IPS DF 6.9 (cell line): ENCODE results near the gene ADAMTSL1.

Experiments used
- DNase-seq: peaks from one replicate; pipeline ENCODE4 v3.0.0-alpha.2; 2013; ENCODE audit warnings: low read depth, low spot score
- H3K27ac ChIP-seq: one replicate; pipeline ENCODE4 v1.5.1; 2013; ENCODE audit warnings: low read length, control low read depth
- H3K27me3 ChIP-seq: 2 replicates; pipeline ENCODE4 v1.6.1; 2013; ENCODE audit warnings: mild to moderate bottlenecking, low read length; ENCODE audit not compliant: control insufficient read depth, insufficient read depth
- H3K36me3 ChIP-seq: 2 replicates; pipeline ENCODE4 v1.6.1; 2013; ENCODE audit warnings: low read length; ENCODE audit not compliant: control insufficient read depth, insufficient read depth
- H3K4me1 ChIP-seq: 2 replicates; pipeline ENCODE4 v1.6.1; 2013; ENCODE audit warnings: low read length; ENCODE audit not compliant: control insufficient read depth, insufficient read depth
- H3K4me3 ChIP-seq: 2 replicates; pipeline ENCODE4 v1.5.1; 2013; ENCODE audit warnings: mild to moderate bottlenecking, low read length
- H3K9me3 ChIP-seq: 2 replicates; pipeline ENCODE4 v1.6.1; 2013; ENCODE audit warnings: low read length, inconsistent platforms; ENCODE audit not compliant: control insufficient read depth, insufficient read depth
- WGBS: extraction: QIAGEN DNeasy Blood & Tissue Kit; methylation state at CpG from one replicate; pipeline ENCODE4 v1.1.7; 2013; ENCODE audit warnings: mixed read lengths, missing lambda C conversion rate; ENCODE audit not compliant: insufficient read length, insufficient coverage; 5-methylcytosine and 5-hydroxymethylcytosine counted together

ADAMTSL1 gene

DNA sequence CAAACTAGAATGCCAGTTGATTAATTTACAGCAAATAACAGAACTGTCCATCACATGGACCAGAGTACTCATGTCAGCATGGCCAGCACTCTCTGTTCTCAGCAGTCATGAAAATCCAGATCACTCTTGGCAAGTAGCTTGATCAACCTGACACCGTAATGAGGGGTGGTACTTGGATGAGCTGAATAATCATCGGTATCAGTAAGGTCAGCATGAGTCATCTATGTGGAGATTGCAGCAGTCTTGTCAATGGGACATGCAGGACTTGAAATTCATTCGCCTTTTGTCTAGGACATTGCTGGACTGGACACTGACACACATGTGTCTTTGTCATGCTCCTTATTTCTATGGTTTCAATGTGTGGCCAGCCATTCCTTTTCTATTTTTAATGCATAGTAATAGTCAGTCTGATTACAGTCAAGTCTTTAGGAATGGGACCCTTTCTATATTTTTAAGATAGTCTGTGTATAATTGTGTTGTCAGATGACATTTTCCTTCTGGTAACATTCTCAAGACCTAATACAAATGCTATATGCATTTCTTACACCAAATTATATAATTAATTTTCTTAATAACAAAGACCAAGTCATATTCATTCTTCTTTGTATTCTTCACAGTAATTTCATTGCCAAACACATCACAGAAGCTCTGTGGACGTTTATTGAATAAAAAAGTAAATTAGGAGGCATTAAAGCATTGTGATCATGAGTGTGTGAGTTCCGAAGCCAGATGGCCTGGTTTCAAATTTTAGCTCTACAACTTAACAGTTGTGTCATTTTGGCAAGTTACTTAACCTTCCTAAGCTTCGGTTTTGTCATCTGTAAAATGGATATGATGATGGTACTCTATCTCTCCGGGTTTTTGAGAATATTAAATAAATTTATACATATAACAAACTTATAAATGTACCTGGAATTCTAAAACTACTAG, 57.4 kb downstream of the ADAMTSL1 start:
- Histone ChIP-seq H3K36me3 (no peaks in the 10 kb centered on the region), H3K4me1 (no peaks in the 10 kb centered on the region), H3K4me3 (no peak overlapping the region), H3K9me3 (no peaks in the 10 kb centered on the region), H3K27ac (no peak overlapping the region), H3K27me3 (no peaks in the 10 kb centered on the region)
- DNase-seq = no peak
- WGBS = no CpG with 5 or more reads among the region's 7 CpGs

DNA sequence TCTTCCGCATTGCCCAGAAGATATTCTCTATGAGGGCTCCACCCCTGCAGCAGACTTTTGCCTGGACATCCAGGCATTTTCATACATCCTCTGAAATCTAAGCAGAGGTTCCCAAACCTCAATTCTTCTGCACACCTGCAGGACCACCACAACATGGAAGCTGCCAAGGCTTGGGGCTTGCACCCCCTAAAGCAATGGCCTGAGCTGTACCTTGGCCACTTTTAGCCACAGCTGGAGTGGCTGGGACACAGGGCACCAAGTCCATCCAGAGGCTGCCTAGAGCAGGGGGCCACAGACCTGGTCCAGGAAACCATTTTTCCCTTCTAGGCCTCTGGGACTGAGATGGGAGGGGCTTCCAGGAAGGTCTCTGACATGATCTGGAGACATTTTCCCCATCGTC, 60.7 kb downstream of the ADAMTSL1 start:
- no peaks in the 10 kb centered on the region for H3K27me3 ChIP-seq
- H3K4me1 ChIP-seq = no peaks in the 10 kb centered on the region
- WGBS = no CpG with 5 or more reads among the region's 2 CpGs
- H3K4me3 ChIP-seq = no peak overlapping the region
- H3K27ac ChIP-seq = no peak overlapping the region
- no peak for DNase-seq
- no peaks in the 10 kb centered on the region for H3K9me3 ChIP-seq
- no peaks in the 10 kb centered on the region for H3K36me3 ChIP-seq

DNA sequence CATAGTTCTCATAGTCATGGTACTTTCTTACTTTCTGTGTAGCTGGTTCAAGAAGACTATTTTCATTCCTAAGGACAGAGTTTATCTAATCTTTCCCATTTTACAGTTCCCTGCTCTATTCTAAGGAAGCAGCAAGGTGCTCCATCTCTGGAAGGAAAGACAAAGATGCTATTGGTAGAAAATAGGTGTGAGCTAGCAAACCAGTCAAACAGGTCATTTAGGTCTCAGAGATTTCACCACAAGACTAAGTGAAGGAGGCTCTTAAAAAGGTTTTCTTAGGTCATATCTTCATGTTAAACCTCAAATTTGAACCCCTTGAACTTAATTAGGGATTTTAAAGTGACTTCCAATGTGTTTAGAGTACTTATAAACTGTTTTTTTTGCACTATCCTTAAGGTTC, 62.6 kb downstream of the ADAMTSL1 start:
- Histone ChIP-seq H3K4me3 (no peak overlapping the region), H3K27me3 (no peaks in the 10 kb centered on the region), H3K4me1 (no peaks in the 10 kb centered on the region), H3K27ac (no peak overlapping the region), H3K9me3 (no peaks in the 10 kb centered on the region), H3K36me3 (no peaks in the 10 kb centered on the region)
- no peak for DNase-seq

DNA sequence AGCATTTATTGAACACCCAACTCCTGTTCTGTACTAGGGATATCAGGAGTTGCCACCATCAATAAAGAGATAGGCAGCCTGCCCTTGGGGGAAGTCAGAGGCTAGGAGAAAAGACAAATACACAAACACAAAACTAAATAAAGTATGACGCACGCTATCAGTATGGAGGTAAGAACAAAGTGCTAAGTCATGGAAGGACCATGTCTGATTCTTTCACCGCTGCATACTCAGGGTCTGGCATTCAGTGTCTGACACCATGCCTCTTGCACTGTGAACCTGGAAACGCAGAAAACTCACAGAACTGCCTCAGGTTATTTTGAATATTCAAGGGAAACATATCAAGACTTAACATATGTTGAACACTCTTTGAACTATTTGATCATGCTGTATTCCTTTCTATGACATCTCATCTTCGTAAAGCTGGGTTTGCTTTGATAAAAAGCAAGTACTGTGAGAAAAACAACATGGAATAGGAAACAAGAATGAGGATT, 65.3 kb downstream of the ADAMTSL1 start:
- no peaks in the 10 kb centered on the region for H3K36me3 ChIP-seq
- no CpG with 5 or more reads among the region's 5 CpGs for WGBS
- H3K4me1 ChIP-seq = no peaks in the 10 kb centered on the region
- H3K27me3 ChIP-seq = no peaks in the 10 kb centered on the region
- H3K4me3 ChIP-seq = no peak overlapping the region
- no peaks in the 10 kb centered on the region for H3K9me3 ChIP-seq
- no peak for DNase-seq
- no peak overlapping the region for H3K27ac ChIP-seq

DNA sequence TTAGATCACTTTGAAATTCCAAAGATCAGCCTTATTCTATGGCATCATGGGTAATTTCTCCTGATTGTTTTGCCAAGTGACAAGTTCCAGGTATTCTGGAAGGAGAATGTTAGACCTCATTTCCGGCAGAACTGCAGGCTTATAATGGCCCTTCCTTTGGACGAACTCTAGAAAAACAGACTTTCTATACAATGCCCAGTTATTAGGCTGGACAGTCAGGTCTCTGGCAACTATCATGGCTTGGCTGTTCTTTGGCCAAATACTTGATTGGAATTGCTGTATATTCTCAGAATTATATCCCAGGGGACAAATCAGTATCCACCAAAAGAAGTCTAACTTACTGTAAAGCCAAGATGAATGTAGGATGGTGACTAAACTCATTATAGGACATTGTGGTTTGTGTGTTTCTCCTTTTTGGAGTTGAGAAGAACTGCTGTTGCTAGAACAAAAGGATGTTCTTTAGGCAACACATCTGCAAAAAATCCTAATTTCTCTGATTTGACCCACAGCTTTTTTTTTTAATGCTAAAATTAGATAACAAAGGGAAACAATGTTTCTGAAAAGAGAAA, 69.0 kb downstream of the ADAMTSL1 start:
- H3K4me1 ChIP-seq = no peaks in the 10 kb centered on the region

DNA sequence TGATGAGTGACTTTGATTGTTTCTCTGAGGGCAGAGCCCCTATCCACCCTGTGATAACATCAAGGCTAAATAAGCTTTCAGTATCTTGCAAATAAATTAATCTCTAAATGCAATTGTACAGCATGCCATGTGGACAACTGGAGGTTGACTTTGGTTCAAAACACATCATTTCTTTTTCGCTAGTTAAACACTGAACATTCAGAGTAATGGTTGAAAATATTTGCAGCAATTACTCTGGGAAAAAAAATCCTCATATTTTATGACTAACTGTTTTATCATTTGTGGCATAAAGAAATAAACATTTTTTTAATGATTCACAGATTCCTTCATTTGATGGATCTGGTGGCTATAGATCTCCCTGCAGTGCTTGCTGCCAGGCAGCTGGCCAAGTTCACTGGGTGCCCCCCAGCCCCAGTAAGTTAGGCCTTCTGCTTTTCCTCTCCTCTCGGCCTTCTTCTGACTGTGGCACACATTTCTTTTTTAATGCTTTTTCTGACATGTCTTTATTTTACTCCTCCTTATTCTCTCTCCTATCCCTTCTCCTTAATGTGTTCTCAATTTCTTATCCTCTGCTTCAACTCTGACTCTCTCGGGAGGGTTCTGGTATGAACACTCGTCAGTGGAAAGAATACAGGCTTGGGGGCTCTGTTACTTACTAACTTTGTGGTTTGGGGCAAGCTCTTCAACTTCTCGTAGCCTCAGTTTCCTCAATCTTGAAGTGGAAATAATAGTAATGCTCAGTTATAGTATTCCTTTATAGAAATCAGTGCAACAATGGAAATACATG, 69.6 kb downstream of the ADAMTSL1 start:
- H3K4me1 ChIP-seq = no peaks in the 10 kb centered on the region
- no peak overlapping the region for H3K27ac ChIP-seq
- H3K36me3 ChIP-seq = no peaks in the 10 kb centered on the region
- no peak overlapping the region for H3K4me3 ChIP-seq
- no CpG with 5 or more reads among the region's 5 CpGs for WGBS
- no peaks in the 10 kb centered on the region for H3K9me3 ChIP-seq
- no peak for DNase-seq
- no peaks in the 10 kb centered on the region for H3K27me3 ChIP-seq

More for the DNA sequence above, 69.0 kb downstream of the ADAMTSL1 start:
- Histone ChIP-seq H3K4me3 (no peak overlapping the region), H3K36me3 (no peaks in the 10 kb centered on the region), H3K27ac (no peak overlapping the region), H3K27me3 (no peaks in the 10 kb centered on the region), H3K9me3 (no peaks in the 10 kb centered on the region)
- no peak for DNase-seq
- no CpG with 5 or more reads among the region's 2 CpGs for WGBS

DNA sequence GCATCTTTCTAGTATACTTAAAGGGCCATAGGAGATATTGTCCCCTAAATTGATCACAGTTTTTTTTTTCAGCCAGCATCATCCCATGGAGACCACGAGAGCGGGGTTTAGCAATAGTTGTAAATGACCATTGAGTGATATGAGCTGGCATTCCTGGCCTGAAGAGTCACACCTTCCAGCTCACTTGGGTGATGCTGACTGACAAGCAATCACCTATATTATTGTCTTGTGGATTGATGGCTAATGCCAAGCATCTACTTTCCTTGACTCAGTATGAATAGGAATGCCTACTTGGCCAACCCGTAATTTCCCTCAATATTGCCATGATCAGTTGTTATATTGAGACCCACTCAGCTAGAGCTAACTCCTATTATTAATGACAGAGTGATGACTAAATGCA, 70.5 kb downstream of the ADAMTSL1 start:
- Histone ChIP-seq H3K4me1 (no peaks in the 10 kb centered on the region), H3K27ac (no peak overlapping the region), H3K4me3 (no peak overlapping the region), H3K9me3 (no peaks in the 10 kb centered on the region), H3K27me3 (no peaks in the 10 kb centered on the region), H3K36me3 (no peaks in the 10 kb centered on the region)
- WGBS = no CpG with 5 or more reads among the region's 3 CpGs
- DNase-seq = no peak

DNA sequence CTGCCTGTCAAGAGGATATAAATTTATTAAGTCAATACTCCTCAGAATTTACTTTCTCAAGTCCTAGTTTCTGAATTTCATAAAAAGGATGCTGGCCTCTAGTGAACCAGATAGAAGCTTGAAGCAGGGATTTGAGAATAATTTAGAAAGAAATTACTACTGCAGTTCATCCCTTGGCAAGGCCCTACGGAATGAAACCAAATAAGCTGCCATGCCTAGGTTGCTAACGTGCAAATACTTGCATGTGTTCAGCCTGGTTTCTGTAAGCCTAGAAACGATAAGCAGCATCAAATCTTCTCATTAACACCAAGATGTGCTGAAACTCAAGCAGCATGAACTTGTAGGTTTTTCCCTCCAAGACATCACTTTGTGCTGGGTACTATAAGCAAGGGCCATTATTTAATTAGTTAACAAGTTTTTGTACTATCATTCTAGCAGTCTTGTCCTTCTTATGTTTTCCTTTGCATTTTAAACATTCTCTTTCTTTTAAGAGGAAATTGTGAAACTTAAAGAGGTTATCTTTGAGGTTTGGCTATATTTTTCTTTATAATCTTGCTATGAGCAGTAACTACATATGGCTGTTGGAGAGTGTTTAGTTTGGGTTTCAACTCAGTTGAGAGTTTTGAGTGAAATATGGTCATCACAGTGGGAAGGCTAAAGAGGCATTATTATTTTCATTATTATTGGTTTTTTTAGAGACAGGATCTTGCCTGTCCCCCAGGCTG, 71.8 kb downstream of the ADAMTSL1 start:
- DNase-seq = no peak
- Histone ChIP-seq H3K9me3 (no peaks in the 10 kb centered on the region), H3K4me3 (no peak overlapping the region), H3K27ac (no peak overlapping the region), H3K36me3 (no peaks in the 10 kb centered on the region), H3K4me1 (no peaks in the 10 kb centered on the region), H3K27me3 (no peaks in the 10 kb centered on the region)
- no CpG with 5 or more reads among the region's 3 CpGs for WGBS

DNA sequence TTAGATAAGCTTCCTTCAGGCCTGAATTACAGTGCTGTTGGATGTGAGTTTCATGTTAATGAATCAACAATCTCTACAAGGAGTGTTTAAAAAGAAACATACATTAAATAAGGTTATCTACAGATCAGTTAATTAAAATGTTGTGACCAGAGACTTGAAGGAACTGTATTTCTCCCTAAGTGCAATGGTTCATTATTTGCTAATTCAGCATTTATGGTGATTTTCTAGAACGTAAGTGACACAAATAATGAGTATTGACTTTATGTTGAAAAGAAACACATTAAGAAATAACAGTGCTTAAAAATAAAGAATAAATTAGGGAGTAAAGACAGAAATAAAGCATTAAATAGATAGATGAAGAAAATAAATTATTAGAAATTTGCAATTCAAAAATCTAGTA, 74.5 kb downstream of the ADAMTSL1 start:
- Histone ChIP-seq H3K4me1 (no peaks in the 10 kb centered on the region), H3K27ac (no peak overlapping the region), H3K9me3 (no peaks in the 10 kb centered on the region), H3K36me3 (no peaks in the 10 kb centered on the region), H3K27me3 (no peaks in the 10 kb centered on the region), H3K4me3 (no peak overlapping the region)
- no peak for DNase-seq
- no CpG with 5 or more reads among the region's 1 CpG for WGBS

DNA sequence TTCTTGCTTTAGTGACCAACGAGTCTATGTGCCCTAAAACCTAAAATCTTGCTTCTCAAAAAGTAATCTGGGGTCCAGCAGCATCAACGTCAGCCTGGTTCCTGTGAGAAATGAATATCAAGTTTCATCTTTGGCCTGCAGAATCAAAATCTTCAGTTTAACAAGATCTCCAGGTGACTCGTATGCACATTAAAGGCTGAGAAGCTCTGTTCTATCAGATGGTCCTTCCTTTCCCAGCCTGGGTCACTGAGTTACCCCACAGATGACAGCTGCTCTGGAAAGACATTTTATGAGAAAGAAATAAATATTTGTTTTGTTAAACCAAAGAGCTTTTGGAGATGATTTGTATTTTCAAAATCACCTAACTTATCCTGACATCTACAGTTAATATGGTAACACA, 75.8 kb downstream of the ADAMTSL1 start:
- WGBS = no CpG with 5 or more reads among the region's 3 CpGs
- H3K27ac ChIP-seq = no peak overlapping the region
- H3K4me3 ChIP-seq = no peak overlapping the region
- no peaks in the 10 kb centered on the region for H3K27me3 ChIP-seq
- DNase-seq = no peak
- no peaks in the 10 kb centered on the region for H3K4me1 ChIP-seq
- no peaks in the 10 kb centered on the region for H3K9me3 ChIP-seq
- no peaks in the 10 kb centered on the region for H3K36me3 ChIP-seq
